MM.1S (cell line): ENCODE data around the gene CYFIP1.

Experiments used
- EZH2 ChIP-seq: fragments of 300-600 bp; sonication (generic); optimal IDR thresholded peaks from 2 replicates; pipeline ENCODE3; 2017; ENCODE audit warnings: low read depth, mild to moderate bottlenecking, antibody characterized with exemption, low read length, mixed read lengths
- TF ChIP-seq, protein P1 (sequence below): fragments of 300-600 bp; sonication (generic); IDR thresholded peaks from 2 replicates; pipeline ENCODE4 v1.5.1; 2016; ENCODE audit warnings: antibody characterized with exemption, low read length, mixed read lengths

DNA sequence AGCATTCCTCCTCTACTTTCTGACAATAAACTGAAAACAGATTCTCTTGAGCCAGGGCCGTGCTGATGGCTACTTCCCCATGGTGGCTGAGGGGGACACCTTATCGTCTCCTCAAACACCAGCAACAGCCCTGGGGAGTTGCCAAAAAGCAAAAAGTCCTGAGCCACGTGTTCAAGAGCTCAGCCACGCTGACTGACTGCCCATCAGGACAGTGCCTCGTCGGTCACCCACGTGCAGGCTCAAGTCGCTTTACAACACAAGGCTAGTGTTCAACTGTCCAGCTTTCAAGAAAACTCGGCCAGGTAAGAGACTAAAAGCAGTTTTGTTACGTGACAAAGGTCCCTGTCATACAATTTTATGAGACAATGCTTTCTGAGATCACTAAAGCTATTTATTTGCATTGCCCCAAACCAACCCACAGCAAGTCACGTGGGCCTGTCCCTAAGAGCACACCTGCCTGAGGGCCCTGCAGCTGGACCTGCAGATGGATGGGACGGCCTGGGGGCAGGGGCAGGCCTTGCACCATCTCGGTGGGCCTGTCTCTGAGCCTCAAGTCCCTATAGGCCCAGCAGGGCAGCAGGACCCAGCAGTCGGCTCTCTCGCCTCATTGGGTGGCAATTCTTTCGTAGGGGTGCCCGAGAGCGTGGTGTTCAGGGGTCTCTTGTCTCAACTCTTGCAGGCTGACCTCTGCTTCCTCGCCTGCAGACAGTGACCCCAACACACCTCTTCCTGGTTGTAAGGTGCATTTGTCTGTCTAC is 99.0 kb downstream of the CYFIP1 start:
- TF ChIP-seq, protein P1, sequence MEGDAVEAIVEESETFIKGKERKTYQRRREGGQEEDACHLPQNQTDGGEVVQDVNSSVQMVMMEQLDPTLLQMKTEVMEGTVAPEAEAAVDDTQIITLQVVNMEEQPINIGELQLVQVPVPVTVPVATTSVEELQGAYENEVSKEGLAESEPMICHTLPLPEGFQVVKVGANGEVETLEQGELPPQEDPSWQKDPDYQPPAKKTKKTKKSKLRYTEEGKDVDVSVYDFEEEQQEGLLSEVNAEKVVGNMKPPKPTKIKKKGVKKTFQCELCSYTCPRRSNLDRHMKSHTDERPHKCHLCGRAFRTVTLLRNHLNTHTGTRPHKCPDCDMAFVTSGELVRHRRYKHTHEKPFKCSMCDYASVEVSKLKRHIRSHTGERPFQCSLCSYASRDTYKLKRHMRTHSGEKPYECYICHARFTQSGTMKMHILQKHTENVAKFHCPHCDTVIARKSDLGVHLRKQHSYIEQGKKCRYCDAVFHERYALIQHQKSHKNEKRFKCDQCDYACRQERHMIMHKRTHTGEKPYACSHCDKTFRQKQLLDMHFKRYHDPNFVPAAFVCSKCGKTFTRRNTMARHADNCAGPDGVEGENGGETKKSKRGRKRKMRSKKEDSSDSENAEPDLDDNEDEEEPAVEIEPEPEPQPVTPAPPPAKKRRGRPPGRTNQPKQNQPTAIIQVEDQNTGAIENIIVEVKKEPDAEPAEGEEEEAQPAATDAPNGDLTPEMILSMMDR: no peak
- TF ChIP-seq EZH2: no peak
